Thyroid gland (tissue), 4 donors: Measurements from ENCODE around the gene PITRM1.

Experiments used
- CTCF ChIP-seq, 6 experiments: fragments of 200-600 bp in 3 of 6; fragments of 450-650 bp in 3 of 6; sonication (generic) in 3 of 6; IDR thresholded peaks; one replicate each; pipeline ENCODE4 v1.5.1; 2016 to 2019; ENCODE audit warnings: antibody characterized with exemption in 6 of 6, mild to moderate bottlenecking in 2 of 6, inconsistent platforms in 1 of 6, moderate library complexity in 1 of 6
- POLR2A ChIP-seq, 2 donors: fragments of 450-650 bp; IDR thresholded peaks; one replicate each; pipeline ENCODE4 v1.6.1; 2017; ENCODE audit warnings: antibody characterized with exemption in 2 of 2, mild to moderate bottlenecking in 2 of 2, moderate library complexity in 1 of 2

GRCh38 chr10:3167611-3168330 is 4.8 kb downstream of the PITRM1 start:
- no peak for TF ChIP-seq CTCF (IDR thresholded peaks at IDR 0.05)
- TF ChIP-seq POLR2A (IDR thresholded peaks at IDR 0.05) = no peak
